ENCODE results near the gene CYSLTR2. TPM values are rescaled to one million over a fixed set of nuclear protein-coding genes. Genes with fewer than 3 reads are reported as not detected.
A peak's percentile ranks its signal among the peaks of the same experiment; 100 is the strongest.

CYSLTR2 gene
- total and polyA plus RNA-seq, 9 of the 15 experiments (the other 6 are each of a cell fraction or from before 2014, with no cell fraction given): not detected

- TF ChIP-seq ATF4 (CRISPR knock-in tag; IDR thresholded peaks at IDR 0.05) (0 out of 2 replicates have a peak, but pooled peaks have one; percentile 53), CEBPG (CRISPR knock-in tag; IDR thresholded peaks at IDR 0.05) (peak; percentile 37; the same call in 1 of the 2 replicates), CEBPG (tag; conservative IDR thresholded peaks at IDR 0.05 in 1 of 2, IDR thresholded peaks at IDR 0.05 in 1 of 2) (0 out of 4 replicates have a peak, but pooled peaks of 1 of the 2 experiments have one; percentile 47), SMARCB1 (IDR thresholded peaks at IDR 0.05; ENCODE audit: insufficient read length, low read depth) (no peak)
These were observed 85.7 kb downstream of the CYSLTR2 start (continued) for GRCh38 chr13:48739386-48739964.

GRCh38 chr13:48741377-48741776 lies 87.6 kb downstream of the CYSLTR2 start:
- no TSS peak for BruUV-seq (replicated peaks)
- intact Hi-C loops (cut with micrococcal nuclease): no loop called here
- TF ChIP-seq CTBP1 (IDR thresholded peaks at IDR 0.05; ENCODE audit: borderline replicate concordance) (no peak), ZNF121 (CRISPR knock-in tag; conservative IDR thresholded peaks at IDR 0.05) (no peak), CREB3 (tag; conservative IDR thresholded peaks at IDR 0.05; ENCODE audit: low read depth) (no peak), ESRRA (IDR thresholded peaks at IDR 0.05; ENCODE audit: borderline replicate concordance, low read depth) (no peak), SRSF1 (IDR thresholded peaks at IDR 0.05; ENCODE audit: low read depth, low read length) (no peak), ATF3 (IDR thresholded peaks at IDR 0.05) (no peak), ATF3 (CRISPR knock-in tag; conservative IDR thresholded peaks at IDR 0.05) (no peak), CUX1 (CRISPR knock-in tag; IDR thresholded peaks at IDR 0.05) (no peak)
- in situ Hi-C loops (cut with MboI): no loop called here
- Histone ChIP-seq H3K9me3 (replicated peaks; ENCODE audit: control insufficient read depth, insufficient read depth, low read depth, low read length) (no peaks in the 10 kb centered on the region), H3K9ac (ENCODE audit: insufficient read depth in 1 of 2, low read depth in 2 of 2, low read length in 2 of 2) (no peak overlapping the region), H3K4me1 (replicated peaks in 1 of 2; ENCODE audit: control insufficient read depth in 2 of 2, insufficient read depth in 2 of 2, low read length in 2 of 2) (no peaks in the 10 kb centered on the region), H3K4me2 (ENCODE audit: insufficient read depth, low read length) (no peak overlapping the region), H4K20me1 (replicated peaks; ENCODE audit: control insufficient read depth, insufficient read depth, low read length) (no peaks in the 10 kb centered on the region), H3K4me3 (no peak overlapping the region), H3K27me3 (ENCODE audit: control insufficient read depth in 2 of 2, insufficient read depth in 2 of 2, low read length in 2 of 2) (peaks cover 0 to 4% of the 10 kb centered on the region in 2 experiments; a peak in 2 of 5 replicates), H3K27ac (ENCODE audit: extremely low read depth, low read depth, low read length) (no peak overlapping the region), H3K36me3 (ENCODE audit: control insufficient read depth, insufficient read depth, low read length) (no peaks in the 10 kb centered on the region), H3K79me2 (ENCODE audit: control insufficient read depth, insufficient read depth, low read length) (no peaks in the 10 kb centered on the region), H3K9me1 (ENCODE audit: control insufficient read depth, insufficient read depth, low read length) (no peaks in the 10 kb centered on the region), H2AFZ (ENCODE audit: low read depth, low read length) (no peak overlapping the region)
- WGBS (ENCODE audit: insufficient coverage, low coverage, missing lambda C conversion rate): 0% methylated on average over 1 of the region's 2 CpGs
- ChIA-PET POLR2A (no interaction called here), CTCF (ENCODE audit: low intra/inter-chr PET ratio) (no interaction called here)
- DNase-seq (ENCODE audit: extremely low read depth in 1 of 4, low spot score in 3 of 4): no peak
- FAIRE-seq: no peak
- ATAC-seq: no peak

Measured in K562 (cell line).